H1 (cell line): ENCODE data around the gene ZNF432.

Experiments
- ASH2L ChIP-seq: fragments of 200-600, 300-600 bp; sonication (generic); IDR thresholded peaks from one replicate; pipeline ENCODE4 v1.7.1; 2017; ENCODE audit warnings: low read length
- CREB1 ChIP-seq: IDR thresholded peaks from 2 replicates; pipeline ENCODE4 v1.6.1; 2012; ENCODE audit warnings: inconsistent platforms
- CTCF ChIP-seq, 3 experiments: IDR thresholded peaks; 1 replicate in 2 of 3; 2 replicates in 1 of 3; pipeline versions ENCODE4 v1.5.1 to v1.6.1; 2011; ENCODE audit warnings: low read length in 3 of 3, mild to moderate bottlenecking in 3 of 3, inconsistent platforms in 2 of 3, low read depth in 1 of 3, moderate library complexity in 1 of 3; ENCODE audit not compliant: insufficient read depth in 1 of 3; ENCODE audit errors: control extremely low read depth in 1 of 3
- JUN ChIP-seq: IDR thresholded peaks from 2 replicates; pipeline ENCODE4 v1.6.1; 2011; ENCODE audit warnings: low read depth, mild to moderate bottlenecking, improper control_type of control experiment, low read length
- JUND ChIP-seq: IDR thresholded peaks from 2 replicates; pipeline ENCODE4 v1.6.1; 2011; ENCODE audit warnings: mild to moderate bottlenecking, improper control_type of control experiment, low read length
- PHF8 ChIP-seq: fragments of 200-600 bp; sonication (generic); conservative IDR thresholded peaks from 2 replicates; pipeline ENCODE4 v1.7.1; 2012; ENCODE audit warnings: low read depth, mild to moderate bottlenecking, inconsistent platforms, low read length, moderate library complexity
- POLR2A ChIP-seq, 2 experiments: IDR thresholded peaks; 1 replicate in 1 of 2; 2 replicates in 1 of 2; pipeline ENCODE4 v1.6.1; 2011; ENCODE audit warnings: low read depth in 2 of 2, low read length in 2 of 2, mild to moderate bottlenecking in 2 of 2; ENCODE audit errors: control extremely low read depth in 1 of 2
- POLR2AphosphoS5 ChIP-seq: IDR thresholded peaks from 2 replicates; pipeline ENCODE4 v1.6.1; 2011; ENCODE audit warnings: low read depth, low read length
- SP2 ChIP-seq: IDR thresholded peaks from 2 replicates; pipeline ENCODE4 v1.6.1; 2012; ENCODE audit warnings: mild to moderate bottlenecking, low read length, inconsistent platforms
- TAF1 ChIP-seq: IDR thresholded peaks from 2 replicates; pipeline ENCODE4 v1.6.1; 2011; ENCODE audit warnings: mild to moderate bottlenecking, low read depth, low read length
- YY1 ChIP-seq: IDR thresholded peaks from 2 replicates; pipeline ENCODE4 v1.6.1; 2011; ENCODE audit warnings: low read depth, mild to moderate bottlenecking, low read length

GRCh38 chr19:51994048-51994644 is 54.5 kb downstream of the ZNF432 start:
- TF ChIP-seq POLR2A (IDR thresholded peaks at IDR 0.05; ENCODE audit: control extremely low read depth in 1 of 2, low read depth in 2 of 2, low read length in 2 of 2) (no peak), CTCF (IDR thresholded peaks at IDR 0.05; ENCODE audit: control extremely low read depth in 1 of 3, insufficient read depth in 1 of 3, low read depth in 1 of 3, low read length in 3 of 3) (no peak), CREB1 (no peak), JUND (no peak), PHF8 (no peak), ASH2L (no peak), YY1 (no peak), TAF1 (no peak), POLR2AphosphoS5 (no peak), JUN (no peak), SP2 (no peak)
